HepG2 (cell line): ENCODE measurements around the gene HCK.

Experiments used
- CTCF ChIP-seq: sonication (generic); formaldehyde crosslinking; IDR thresholded peaks from 2 replicates; pipeline ENCODE4 v1.5.0; 2020; ENCODE audit warnings: mild to moderate bottlenecking, missing genetic modification reagents, moderate library complexity
- MAZ ChIP-seq, 2 experiments: sonication (generic) in 1 of 2; formaldehyde crosslinking in 1 of 2; IDR thresholded peaks; 2 replicates each; pipeline versions ENCODE4 v1.5.0 to v1.6.1; 2012 to 2020; ENCODE audit warnings: low read depth in 2 of 2, mild to moderate bottlenecking in 2 of 2, borderline replicate concordance in 1 of 2, improper control_type of control experiment in 1 of 2, low read length in 1 of 2, missing genetic modification reagents in 1 of 2, moderate library complexity in 1 of 2
- ZBTB44 ChIP-seq: sonication (generic); formaldehyde crosslinking; IDR thresholded peaks from 2 replicates; pipeline ENCODE4 v1.4.0; 2020; ENCODE audit warnings: missing genetic modification reagents

GRCh38 chr20:32019156-32019510 lies 32.9 kb upstream of the HCK start:
- TF ChIP-seq CTCF (CRISPR knock-in tag) (peak; percentile 35; the same call in 1 of the 2 replicates), ZBTB44 (CRISPR knock-in tag) (no peak), MAZ (IDR thresholded peaks at IDR 0.05; ENCODE audit: borderline replicate concordance, low read depth, low read length) (no peak), MAZ (CRISPR knock-in tag; IDR thresholded peaks at IDR 0.05; ENCODE audit: low read depth) (no peak)
